GM20431 (cell line): ENCODE results near the gene TAF1A.

ENCODE experiments used
- in situ Hi-C: fragments of 300-500 bp; cut with MseI, MboI; formaldehyde crosslinking; loops from one replicate; pipeline ENCODE4 v1.15.0; 2020; ENCODE audit warnings: low sequenced_read_pairs; ENCODE audit not compliant: unreplicated experiment

Gene TAF1A

DNA sequence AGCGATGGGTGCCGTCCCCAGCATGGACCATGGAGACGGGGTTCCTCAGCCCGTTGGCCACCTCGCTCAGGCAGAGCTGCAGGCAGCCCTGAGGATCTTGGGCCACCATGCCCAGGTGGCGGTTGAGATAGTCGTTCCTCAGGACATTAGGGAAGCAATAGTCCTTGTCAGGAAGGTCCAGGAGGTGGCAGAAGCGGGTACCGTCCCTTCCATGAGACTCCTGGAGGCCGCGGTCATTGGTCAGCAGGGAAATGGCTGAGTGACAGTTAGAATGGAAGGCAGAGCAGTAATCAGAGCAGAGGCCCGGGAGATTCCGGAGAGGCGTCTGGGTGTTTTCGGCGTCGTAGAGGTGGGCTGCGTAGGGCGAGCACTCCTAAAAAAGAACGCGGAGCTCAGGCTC lies 45.9 kb downstream of the TAF1A start:
- in situ Hi-C loops, result no loop called here

DNA sequence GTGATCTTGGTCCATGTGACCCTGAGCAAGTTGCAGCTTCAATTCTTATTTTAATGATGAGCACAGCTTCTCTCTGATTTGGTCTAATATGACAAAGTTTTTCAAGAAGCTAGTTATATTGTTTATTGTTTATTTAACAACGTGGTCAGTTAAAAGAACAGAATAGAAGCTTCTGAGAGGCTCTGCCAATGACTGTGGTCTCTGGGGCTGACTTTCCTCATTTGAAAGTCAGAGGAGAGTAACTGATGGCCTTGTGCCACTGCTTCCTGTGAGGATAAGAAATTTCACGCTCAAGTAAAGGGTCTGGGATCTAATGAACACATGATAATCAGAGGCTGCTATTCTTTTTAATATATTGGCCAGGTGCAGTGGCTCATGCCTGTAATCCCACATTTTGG lies 49.1 kb downstream of the TAF1A start:
- in situ Hi-C loops, result no loop called here

DNA sequence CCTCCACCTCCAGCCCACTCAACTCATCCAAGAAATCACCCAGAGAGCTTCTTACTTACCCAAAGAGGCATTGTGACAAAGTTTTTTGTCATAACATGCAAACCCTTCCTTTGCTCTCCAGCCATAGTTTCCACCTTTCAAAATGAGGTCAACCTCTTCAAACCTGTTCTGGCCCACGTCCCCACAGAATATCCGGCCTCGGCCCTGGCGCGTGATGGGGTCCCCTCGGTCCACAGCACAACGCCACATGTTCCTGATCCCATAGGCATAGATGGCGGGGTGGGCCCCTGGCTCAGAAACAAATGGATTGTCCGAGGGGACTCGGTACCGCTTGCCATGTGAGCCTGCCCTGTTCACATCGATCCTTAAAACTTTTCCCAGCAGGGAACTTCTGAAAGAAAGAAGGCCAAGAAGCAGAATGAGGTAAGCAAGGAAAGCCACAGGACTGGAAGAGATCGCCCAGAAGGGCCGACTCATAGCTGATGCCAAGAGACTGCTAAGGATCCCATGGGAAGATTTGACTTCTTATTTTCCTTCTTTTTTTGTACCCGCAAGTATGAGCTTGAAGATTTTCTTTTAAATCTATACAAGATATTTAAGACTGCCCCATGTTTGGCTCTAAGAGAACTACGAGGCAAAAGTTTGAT lies 49.7 kb downstream of the TAF1A start:
- in situ Hi-C loops, result no loop called here

DNA sequence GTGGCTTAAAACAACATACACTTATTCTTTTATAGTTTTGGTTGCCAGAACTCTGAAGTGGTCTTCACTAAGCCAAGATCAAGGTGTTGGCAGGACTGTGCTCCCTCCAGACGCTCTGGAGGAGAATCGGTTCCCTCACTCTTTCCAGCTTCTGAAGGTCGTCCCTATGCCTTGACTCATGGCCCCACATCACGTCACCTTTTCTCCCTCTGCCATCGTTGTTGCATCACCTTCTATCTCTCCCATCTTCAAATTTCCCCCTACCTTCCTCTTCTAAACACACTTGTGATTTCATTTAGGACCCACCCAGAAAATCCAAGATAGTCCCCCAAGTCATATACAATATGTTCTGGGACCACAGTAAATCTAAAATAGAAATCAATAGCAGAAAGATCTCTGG lies 54.3 kb downstream of the TAF1A start:
- in situ Hi-C loops, result no loop called here

DNA sequence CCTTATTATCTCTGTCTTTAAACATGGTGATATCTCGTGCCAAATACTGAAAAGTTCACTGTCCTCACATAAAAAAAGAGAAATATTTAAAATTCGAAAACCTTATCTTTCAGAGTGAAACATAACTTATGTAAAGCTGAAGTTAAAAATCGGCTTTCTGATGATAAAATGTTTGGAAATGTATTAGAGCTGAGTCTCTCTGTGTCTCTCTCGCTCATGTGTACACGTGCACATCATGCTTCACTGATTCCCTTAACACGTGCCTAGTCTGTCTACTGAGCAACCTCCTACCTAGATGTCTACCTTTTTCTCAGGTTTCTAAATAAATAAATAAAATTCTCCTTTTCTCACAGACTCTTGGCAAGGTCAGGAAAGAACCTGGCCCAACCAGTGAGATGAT lies 58.9 kb downstream of the TAF1A start:
- in situ Hi-C loops, result no loop called here

DNA sequence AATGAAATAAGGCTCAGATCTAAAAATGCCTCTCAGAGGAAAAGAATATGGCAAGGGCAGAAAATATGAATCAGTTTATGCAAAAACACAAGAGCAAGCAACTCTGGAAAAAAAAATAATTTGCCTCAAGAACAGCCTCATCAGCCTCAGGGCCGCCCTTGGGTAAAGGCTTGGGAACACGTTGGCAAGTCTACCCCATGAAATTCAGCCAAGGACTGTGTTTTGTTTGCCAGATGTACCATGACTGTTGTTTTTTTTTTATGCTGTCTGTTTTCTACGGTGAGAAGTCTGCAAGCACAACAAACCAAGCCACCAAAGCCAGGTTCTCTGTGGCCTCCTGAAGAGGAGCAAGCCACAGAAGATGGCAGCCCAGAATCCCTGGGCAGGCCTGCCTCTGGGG lies 59.8 kb downstream of the TAF1A start:
- in situ Hi-C loops, result no loop called here

DNA sequence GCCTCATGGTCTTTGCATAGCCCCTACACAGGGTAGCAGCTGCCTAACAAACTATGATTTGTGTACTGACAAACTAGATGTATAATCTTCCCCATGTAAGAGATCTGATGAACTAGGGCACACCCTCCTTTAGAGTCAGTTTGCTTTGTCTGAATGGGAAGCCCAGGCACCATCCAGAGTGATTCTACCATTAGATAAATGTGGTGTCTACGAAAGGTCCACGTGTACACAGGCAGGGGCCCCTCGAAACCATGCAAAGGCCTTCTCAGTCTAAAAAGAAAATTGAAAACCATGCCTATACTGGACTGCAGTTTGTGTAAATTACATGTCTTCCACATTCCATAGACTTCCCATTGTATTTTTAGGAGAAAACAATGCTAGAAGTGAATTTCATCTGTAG lies 60.6 kb downstream of the TAF1A start:
- in situ Hi-C loops, result no loop called here

DNA sequence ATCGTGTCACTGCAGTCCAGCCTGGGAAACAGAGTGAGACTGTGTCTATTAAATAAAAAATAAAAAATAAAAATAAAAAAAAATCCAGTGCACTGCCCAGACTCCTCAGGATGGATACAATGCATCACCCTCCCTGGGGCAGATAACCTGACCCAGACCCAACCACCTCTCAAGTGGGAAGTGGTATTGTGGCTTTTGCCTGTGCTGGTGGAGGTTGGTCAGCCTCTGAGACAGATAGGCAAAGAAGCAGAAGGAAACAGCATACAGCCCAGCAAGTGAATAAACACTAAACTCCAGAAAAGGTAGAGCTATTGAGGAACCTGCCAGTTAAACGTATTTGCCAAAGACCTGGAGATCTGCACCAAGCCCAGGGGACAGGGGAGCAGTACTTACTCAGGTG lies 63.8 kb downstream of the TAF1A start:
- in situ Hi-C loops, result no loop called here

DNA sequence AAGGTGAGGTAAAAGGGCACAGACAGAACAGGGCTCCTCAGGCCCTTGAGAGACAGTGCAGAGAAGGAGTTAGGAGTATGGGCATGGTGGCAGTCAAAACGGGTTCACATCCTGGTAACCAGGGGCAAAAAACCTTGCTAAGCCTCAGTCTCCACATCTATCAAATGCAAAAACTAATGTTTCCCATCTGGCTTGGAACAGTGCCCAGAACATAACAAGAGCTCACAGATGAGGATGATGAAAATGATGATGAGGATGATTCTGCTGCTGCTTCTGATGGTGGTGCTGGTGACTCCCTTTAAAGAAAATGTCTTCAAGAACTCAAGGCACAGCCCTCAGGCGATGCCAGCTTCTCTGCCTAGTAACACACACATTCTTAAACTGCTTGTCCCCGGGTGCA lies 65.9 kb downstream of the TAF1A start:
- in situ Hi-C loops, result no loop called here

DNA sequence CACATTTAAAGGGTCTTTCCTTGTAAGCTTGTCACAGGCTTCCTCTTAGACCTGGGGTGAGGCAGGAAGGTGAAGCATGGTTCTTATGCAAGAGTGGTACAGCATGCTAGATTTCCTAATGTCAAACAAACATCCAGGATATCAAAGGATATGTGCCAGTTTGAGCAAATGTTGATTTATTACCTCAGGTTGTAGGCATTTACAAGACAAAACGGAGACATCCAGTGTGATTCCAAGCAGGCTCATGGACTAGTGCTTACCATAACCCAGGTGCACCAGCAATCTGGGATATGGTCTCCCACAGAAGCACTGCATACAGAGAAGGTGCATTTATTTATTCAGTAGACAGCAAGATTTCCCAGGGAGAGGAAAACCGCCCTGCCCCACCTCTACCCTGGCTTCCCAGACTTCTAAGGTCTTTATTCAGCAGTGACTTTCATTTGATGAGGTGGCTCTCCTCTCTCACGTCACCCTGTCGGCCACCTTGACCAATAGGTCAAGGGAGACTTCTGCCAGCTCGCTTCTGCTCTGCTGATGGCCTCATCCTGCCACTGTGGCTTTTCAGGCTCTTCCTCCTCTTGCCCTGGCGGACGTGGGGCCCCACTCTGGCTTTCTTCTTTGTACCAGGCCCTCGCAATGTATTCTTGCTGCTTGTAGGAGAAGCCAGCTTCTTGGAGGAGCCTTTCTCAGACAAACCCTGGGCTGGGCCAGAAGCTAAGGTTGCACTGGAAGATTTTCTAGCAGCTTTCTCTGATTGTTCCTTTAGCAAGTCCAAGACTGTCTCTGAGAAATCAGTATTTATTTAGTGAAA lies 67.4 kb downstream of the TAF1A start:
- in situ Hi-C loops, result no loop called here

DNA sequence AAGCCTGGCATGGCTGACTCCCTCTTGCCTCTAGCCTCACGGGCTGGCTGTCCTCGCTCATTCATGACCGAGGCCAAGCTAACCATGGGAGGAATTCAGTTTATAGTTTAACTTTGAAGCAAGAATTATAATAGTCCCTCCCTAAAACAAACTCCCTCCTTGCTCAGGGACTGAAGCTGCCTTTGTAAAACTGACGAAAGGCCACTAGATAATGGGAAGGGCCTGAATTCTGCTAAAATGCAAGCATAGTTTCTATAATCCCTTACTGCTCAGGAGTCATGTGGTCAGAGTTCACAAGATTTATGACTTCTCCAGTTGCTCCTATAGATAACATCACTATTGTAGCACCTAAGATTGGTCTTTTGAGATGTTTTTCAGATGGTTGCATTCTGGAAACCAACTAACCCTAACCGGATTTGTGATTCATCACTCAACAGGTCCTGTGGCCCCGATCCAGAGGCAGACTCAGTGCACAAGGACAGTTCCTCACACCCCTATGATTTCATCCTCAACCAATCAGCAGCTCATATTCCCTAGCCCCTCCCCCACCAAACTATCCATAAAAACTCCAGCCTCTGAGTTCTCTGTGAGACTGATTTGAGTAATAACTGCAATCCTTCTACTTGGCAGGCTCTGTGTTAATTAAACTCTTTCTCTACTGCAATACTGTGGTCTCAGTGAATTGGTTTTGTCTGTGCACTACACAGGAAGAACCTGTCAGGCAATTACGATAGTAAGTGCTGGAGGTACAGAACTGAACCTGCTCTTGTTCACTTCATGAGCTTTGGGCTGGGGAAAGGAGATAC lies 68.2 kb downstream of the TAF1A start:
- in situ Hi-C loops, result no loop called here
